Heart left ventricle (tissue), 13 donors: Measurements from ENCODE around the gene NCK2.

Source experiments
- CTCF ChIP-seq, 12 donors: fragments of 200-600 bp; sonication (generic) in 4 of 12; IDR thresholded peaks; one replicate each; pipeline versions ENCODE4 v1.5.0 to v1.8.0; 2018 to 2022; ENCODE audit warnings: antibody characterized with exemption in 12 of 12, mild to moderate bottlenecking in 5 of 12
- POLR2A ChIP-seq, 2 donors: fragments of 450-650 bp; IDR thresholded peaks; one replicate each; pipeline ENCODE4 v1.6.1; 2017; ENCODE audit warnings: antibody characterized with exemption in 2 of 2, mild to moderate bottlenecking in 2 of 2, moderate library complexity in 2 of 2
- donor health status: ischemic (EF 13 %, LVEDD 7.1; RV severe dilation, severe dysfunction).
- donor health status: DM: no; HTN: yes; CAD: no.
- donor health status: DM: no; HTN: no; CAD: no.
- donor health status: ischemic (EF 25% LVEDD 6.9; RV normal size, moderate dysfunction).
- donor health status: ischemic (EF 25% LVEDD 5.7; RV mildly dilated, moderate dysfunction).
- donor health status: ischemic (EF 35%, LVEDD 5.7; RV mildly dilated, moderate dysfunction).
- donor health status: nonischemic (EF 11% LVEDD 7.7; RV severe dilation, severe dysfunction).
- donor health status: DM: yes; HTN: yes; CAD: no.
- donor health status: PGD.
- donor health status: ischemic (EF 29% LVEDD 5.4; RV normal size, mild dysfunction).
- donor health status: nonischemic (EF 23%, LVEDD 6.1; RV moderate dilation, normal function).

- no peak for TF ChIP-seq POLR2A (IDR thresholded peaks at IDR 0.05)
- peak in 3 of 12 donors; percentile 7 to 24 (median 23) for TF ChIP-seq CTCF (IDR thresholded peaks at IDR 0.05)
Observed at GRCh38 chr2:105896765-105897163, 152.1 kb downstream of the NCK2 start.
